ENCODE measurements around the gene CABP2.

DNA sequence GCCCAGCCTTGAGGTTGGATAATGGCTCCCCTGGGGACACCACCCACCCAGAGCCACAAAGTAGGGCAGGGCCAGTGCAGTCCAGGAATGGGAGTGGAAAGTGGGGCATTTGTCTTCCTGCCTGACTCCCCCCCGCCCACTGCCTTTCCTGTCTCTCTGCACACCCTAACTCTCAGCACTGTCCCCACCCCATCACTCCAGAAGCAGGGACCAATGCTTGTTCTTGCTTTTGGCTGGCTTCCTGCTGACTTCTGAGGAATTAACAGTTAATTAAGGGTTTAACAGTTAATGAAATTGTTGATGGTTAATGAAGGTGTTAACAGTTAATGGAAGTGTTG lies 22.8 kb downstream of the CABP2 start:
- TF ChIP-seq GATA2 (IDR thresholded peaks at IDR 0.05; ENCODE audit: low read depth, low read length): no peak
- no peak for TF ChIP-seq GATA3 (IDR thresholded peaks at IDR 0.05; ENCODE audit: low read depth, low read length)

Measured in SH-SY5Y (cell line).